ENCODE measurements around the gene ALG1L2.
"Not testable (repeated sequence)": the region's sequence is repeated elsewhere in the genome, so short reads cannot be mapped to it uniquely, and the experiment has no call there.

ALG1L2 gene

DNA sequence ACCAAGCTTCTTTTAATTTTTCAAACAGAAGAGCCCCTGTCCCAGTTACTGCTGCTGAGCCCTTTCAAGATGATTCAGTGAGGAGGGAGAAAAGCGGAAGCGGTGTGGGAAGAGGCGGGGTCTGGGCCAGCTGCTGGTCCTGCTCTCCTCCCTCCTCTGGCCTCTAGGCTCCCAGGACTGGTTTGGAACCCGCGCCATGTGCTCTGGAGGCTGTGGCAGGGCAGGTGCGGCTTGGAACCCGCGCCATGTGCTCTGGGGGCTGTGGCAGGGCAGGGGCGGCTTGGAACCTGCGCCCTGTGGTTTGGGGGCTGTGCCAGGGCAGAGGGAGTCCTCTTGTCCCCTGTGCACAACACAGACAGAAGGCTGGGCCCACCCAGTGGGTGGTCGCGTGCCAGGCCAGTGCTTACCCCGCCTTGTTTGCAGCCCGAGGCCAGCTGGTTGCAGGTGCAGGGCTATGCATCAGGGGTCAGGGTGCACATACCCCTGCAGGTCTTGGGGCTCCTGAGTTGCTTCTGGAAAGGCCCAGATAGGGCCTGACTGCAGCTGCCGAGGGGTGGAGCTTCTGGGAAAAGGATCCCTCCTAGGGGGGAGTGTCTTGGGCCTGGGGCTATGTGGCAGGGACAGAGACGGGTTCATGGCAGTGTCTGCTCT, 12.2 kb downstream of the ALG1L2 start:
- DNase-seq (ENCODE audit: low read depth): no peak

DNA sequence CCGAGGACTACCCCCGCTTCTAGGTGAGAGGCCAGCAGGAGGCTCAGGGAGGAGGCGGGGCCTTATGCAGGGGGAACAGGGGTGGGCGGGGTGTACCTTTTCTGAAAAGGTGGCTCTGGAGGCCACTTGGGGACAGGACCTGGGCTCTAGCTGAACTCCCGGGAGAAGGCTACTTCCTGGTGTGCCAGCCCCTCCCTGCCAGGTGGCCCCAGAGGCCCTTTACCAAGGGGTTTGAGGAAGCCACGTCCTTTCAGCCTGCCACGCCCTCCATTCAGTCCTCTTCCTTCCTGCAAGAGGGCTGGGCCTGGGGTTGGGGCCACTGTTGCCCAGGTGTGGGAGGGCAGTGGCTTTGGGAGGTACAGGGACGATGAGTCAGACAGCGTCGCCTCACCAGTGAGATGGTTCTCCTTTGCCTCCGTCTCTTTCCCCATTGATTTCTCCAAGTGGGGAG, 12.9 kb downstream of the ALG1L2 start:
- not testable (repeated sequence) for DNase-seq (ENCODE audit: low read depth)

DNA sequence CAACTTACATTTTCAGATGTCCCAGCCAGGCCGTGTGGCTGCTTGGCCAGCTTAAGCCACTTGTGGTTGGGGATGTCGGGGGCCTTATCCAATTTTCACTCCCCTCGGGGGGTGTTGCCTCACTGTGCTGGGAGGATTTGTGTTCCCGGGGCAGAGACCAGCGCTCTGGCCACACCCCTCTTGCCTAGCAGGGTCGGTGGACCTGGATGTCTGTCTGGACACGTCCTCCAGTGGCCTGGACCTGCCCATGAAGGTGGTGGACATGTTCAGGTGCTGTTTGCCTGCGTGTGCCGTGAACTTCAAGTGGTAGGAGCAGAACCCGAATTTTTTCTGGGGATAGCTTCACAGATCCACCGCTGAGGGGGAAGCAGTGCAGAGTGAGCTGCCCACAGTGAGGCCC, 14.2 kb downstream of the ALG1L2 start:
- DNase-seq (ENCODE audit: low read depth): not testable (repeated sequence)

DNA sequence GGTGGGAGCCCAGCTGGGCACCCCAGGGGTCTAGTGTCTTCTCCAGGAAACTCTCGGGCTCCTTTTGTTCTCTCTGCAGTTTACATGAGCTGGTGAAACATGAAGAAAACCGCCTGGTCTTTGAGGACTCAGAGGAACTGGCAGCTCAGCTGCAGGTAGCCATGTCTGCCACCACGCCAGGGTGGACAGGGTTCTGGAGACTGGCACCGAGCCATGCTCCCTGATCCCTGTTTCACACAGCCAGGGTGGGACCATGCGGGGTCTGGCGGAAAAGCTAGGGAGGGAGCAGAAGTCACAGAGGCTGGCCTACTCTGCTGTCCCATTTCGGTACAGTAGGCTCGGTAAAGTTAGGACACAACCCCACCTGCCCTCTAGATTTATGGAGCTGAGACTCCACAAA, 15.5 kb downstream of the ALG1L2 start:
- not testable (repeated sequence) for DNase-seq (ENCODE audit: low read depth)

DNA sequence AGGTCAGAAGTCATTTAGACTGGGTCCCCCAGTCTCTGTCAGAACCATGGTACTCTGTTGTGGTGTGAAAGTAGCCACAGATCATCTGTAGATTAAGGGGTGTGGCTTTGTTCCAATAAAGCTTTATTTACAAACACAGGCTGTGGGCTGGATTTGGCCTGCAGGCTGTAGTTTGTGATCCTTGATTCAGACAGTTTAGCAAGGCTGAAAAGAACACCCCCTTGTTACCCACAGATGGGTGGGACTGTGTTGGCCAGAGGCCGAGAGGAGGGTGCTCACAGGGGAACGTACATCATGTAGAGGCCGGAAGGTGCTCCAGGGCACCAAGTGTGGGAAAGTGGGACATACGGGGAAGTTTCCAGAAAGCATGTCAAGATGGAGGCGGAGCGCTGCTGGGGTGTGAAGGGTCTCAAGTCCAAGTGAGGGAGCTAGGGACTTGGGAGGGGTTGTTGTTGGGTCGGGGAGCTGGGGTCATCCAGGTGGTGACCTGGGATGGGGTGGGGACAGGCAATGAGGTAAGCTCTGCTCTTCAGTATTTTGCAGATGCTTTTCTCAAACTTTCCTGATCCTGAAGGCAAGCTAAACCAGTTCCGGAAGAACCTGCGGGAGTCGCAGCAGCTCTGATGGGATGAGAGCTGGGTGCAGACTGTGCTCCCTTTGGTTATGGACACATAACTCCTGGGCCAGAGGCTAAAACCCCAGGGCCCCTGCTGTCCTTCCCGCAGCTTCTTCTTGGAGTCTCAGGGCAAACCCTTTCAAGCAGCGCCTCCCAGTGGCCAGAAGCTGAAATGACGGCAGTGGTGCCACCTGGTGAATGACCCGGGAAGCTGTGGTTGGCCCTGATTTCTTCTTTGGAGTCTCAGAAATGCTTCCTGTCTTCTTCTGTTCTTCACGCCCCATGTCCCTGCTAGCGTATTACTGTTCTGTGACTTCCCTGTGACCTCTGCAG, 16.3 kb downstream of the ALG1L2 start:
- not testable (repeated sequence) for DNase-seq (ENCODE audit: low read depth)

DNA sequence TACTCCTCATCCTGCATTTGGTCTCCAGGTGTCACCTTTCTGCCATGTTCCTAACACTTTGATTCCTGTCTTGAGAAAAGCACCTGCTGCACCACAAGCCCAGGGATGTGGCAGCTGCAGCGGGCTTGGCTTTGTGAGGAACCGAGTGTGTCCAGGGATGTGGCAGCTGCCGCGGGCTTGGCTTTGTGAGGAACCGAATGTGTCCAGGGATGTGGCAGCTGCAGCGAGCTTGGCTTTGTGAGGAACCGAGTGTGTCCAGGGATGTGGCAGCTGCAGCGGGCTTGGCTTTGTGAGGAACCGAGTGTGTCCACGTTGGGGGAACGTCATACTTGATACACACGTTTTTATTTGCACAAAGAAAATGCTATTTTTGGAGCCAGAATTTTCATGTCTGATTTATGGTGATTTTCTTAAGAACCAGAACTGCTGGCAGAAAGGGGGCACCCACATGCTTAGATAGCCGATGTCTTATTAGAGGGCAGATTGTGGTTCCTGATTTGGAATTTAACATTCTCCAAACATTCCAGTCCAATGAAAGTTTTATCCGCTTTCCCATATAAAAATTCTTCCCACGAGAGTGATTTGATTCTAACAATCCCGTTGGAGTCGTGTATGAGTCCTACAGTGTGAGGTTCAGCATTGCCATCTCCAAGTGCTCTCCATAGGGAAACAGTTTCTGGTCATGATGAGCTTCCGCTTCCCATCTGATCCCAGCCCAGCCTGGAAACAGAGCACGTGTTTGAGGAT, 17.2 kb downstream of the ALG1L2 start:
- not testable (repeated sequence) for DNase-seq (ENCODE audit: low read depth)

DNA sequence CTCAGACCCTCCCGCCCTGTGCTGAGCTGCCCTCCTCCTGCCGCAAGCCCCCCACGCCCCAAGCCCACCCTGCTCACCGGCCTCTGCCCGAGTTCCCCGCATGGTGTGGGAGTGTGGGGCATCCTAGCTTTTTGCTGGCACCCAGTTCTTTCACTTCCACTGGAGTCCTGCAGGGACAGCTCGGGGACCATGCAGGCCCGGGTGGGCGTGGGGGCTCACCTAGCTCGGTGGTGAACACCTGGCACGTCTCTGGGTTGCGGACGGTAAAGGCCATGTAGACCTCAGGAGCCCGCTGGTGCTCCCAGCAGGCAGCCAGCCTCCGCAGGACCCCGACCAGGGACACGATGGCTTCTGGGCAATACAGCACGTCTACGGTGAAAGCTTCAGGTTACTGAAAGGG, 20.9 kb downstream of the ALG1L2 start:
- DNase-seq (ENCODE audit: low read depth): not testable (repeated sequence)

DNA sequence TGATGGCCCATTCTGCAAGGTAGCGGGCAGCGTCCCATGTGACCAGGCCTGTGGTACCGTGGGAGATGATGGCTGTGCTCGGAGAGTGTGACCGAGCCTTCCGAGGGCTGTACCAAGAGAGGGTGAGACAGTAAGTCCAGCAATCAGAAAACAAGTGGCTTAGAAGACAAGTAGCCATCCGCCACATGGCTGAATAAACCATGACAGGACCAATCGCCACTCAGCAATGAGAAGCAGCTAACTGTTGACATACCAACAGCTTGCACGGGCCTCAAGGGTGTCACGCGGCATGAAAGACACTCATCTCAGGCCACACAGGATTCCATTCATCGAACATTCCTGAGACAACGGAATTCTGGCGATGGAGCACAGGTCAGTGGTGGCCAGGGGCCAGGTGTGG, 22.6 kb downstream of the ALG1L2 start:
- DNase-seq (ENCODE audit: low read depth): not testable (repeated sequence)

DNA sequence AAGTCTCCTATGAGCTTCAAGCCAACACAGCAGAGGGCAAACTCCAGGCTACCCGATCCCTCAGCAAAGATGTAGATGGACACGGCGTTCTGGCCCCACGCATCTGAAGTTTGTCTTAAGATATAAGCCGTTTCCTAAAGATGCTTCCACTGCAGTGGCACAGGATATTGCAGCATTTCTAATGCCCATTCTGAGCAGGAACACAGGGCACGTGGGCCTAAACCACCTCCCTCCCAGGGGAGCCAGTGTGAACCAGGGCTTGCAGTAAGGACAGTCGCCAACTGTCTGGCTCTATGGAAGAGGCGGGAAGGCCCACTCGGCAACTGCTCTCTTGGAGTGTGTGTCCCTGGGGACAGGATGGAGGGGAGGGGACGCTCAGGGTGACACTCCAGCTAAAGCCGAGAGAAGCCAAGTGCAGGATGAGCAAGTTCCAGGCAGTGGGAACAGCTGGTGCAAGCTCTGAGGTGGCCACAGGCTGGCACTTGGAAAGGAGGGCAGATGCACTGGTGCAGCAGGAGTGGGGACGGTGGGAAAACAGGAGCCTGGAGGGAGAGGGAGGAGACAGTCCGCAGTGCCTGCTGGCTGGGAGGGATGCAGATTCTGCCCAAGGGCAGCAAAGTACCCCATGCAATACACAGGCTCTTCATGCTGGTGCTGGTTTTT, 25.8 kb downstream of the ALG1L2 start:
- DNase-seq (ENCODE audit: low read depth): not testable (repeated sequence)

DNA sequence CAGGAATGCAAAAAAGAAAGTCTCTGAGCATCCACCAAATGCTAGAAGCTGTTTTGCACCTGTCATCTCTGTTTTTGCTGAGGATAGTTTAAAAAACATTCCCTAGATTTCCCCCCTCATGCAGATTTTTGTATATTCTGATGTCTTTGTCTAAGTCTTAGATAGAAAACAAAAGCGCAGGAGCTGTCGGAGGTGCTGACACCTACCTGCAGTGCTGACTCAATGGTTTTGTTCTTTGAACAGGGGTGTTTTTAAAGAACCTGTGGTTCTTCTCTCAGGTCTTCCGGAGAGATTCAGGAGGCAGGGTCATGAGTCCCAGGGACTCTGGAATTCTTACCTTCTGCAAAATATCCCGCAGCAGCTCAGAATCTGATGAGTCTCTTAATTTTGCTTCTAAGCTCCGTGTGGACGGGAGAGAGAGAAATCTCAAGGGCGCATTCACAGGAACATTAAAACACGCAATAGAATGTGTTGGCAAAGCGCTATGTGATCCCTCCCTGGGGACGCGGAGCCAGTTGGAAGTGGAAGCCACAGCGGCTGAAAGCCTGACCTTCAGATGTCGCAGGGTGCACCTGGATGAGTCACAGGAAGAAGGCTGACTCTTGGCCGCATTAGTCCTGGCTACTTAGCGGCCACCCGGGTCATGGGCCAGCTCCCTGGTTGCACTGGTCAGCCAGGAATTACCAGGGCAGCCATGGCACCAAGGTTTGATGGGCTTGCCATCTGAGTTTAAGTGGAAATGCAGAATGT, 27.4 kb downstream of the ALG1L2 start:
- DNase-seq (ENCODE audit: low read depth): not testable (repeated sequence)

DNA sequence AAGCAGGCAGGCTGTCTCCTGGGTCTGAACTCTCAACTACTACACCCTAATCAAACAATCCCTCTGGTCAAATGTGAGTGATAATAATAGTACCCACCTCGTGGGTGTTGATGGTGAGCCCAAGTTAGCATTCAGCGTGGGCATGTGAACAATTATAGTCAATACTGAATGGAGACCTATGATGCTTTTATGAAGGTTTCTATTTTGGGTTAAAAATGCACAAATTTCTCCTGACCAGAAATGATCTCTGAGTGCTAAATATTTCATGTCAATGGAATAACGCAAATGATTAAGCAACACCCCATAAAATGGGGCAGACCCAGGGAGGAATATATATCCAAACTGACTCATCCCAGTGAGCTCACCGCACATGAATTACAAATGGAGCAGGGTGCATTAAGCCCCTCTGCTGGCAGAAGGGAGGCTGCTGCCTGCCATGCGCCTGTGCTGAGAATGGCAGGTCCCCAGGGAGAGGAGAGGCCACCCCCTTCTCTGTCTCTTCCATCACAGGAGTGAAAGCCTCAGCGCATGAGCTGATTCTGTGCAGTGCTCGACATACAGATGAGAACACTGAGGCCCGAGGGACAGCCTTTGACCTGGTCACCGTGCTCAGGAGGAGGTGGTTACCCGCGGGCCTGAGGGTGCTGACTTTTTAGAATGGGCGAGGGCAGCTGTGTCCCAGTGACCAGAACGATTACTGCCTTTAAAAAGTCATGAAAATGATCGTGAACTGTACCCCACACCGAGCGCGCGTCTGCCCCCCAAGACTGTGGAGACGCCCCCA, 28.9 kb downstream of the ALG1L2 start:
- DNase-seq (ENCODE audit: low read depth): not testable (repeated sequence)

DNA sequence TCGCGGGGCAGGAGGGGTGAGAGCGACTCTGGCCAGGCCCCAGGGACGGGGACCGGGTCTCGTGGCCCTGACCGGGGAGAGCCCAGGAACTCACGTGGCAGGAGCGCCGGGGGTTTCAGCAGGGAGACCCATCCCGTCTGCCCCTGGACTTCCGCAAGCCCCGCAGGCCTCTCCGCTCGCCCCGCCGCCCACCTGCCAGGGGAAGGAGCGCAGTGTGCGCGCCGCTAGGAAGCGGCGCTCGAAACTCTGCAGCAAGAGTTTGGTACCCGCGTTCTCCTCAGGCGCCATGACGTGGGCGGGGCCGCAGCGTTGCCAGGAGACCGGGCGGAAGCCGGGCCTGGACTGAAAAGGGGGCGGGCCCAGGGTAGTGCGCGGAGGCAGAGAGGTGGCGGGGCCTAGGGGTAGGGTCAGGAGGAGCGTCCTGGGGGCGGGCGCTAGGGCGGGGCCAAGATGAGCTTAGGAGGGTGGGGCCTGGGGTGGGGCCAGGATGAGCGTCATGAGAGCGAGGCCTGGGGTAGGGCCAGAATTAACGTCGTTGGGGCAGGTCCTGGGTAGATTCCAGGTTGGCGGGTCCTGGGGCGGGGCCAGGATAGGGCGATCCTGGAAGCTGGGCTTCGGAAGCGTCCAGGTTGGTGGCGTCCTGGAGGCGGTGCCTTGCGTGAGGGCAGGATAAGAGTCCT, 29.7 kb downstream of the ALG1L2 start:
- peak; percentile 98 for DNase-seq (ENCODE audit: low read depth)

DNA sequence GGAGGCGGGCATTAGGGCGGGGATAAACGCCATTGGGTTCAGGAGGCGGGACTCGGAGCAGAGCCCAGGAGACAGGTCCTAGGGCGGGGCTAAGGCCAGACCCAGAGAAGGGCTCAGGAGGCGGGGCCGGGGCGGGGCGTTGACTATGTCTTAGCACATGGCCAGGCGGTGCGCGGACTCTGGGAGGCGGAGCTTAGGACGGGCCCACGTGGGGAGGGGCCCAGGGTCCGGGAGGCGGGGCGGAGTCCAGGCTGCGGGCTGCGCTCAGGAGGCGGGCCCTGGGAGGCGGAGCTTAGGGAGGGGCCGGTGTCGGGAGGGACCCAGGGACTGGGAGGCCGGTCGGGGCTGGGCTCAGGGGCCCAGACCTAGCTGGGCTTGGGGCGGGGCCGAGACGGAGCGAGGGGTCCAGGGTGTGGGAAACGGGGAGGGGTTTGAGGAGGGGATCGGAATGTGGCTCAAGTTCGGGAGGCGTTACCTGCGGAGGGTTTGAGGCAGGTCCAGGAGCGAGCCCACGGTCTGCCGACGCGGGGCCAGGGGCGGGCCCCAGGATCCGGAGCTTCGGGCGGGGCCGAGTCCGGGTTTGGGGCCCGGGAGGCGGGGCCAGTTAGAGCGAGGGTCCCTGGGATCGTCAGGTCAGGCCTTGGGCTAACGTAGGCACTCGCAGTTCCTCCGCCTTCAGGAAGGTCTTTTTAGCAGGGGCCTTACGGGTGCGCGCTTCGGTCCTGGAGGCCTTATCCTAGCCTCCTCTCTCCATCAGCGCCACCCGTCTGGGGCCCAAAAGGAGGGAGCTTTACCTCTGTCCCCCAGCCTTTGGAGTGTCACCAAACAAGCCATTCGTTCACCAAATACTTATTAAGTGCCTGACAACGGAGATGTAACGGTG, 30.5 kb downstream of the ALG1L2 start:
- DNase-seq (ENCODE audit: low read depth): peak; percentile 98

DNA sequence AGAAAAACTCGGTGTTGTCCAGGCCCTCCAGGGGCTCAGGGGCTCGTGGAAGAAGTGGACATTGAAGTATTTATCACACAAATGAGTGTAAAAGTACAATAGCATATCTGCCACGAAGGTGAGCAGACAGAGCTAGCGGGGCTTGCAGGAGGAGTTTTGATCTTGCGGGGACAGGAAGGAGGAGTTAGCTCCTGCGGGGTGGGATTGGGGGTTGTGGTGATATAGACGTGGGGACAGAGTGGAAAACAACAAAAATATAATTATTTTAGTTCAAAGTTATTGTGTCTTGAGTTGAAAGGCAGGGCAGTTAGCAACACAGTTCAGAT, 31.1 kb downstream of the ALG1L2 start:
- not testable (repeated sequence) for DNase-seq (ENCODE audit: low read depth)

DNA sequence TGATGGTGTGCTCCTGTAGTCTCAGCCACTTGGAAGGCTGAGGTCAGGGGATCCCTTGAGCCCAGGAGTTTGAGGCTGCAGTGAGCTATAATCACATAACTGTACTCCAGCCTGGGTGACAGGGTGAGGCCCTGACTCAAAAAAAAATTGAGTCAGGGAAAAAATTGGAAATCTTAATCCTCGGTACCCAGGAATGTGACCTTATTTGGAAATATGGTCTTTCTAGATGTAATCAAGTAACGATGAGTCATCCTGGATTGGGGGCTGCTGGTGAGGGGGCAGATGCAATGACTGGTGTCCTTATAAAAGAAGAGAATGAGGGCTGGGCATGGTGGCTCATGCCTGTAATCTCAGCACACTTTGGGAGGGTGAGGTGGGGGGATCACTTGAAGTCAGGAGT, 33.8 kb downstream of the ALG1L2 start:
- DNase-seq (ENCODE audit: low read depth): not testable (repeated sequence)

DNA sequence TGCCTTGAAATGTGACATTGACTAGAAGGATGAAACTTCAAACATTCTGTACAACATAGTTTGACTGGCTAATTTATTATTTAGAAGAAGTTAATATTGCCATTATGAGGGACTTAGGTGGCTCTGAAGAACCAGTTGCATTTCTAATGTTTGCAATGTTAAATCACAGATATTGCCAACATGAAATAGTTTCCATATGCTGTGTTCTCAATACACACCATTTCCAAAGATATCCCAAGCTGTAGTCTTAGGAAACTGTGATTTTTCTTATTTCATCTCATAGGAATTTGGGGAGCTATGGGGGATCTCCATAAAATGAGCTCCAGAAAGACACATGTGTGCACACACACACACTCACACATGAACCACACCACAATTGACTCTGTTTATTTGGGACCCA, 36.3 kb downstream of the ALG1L2 start:
- no peak for DNase-seq (ENCODE audit: low read depth)

DNA sequence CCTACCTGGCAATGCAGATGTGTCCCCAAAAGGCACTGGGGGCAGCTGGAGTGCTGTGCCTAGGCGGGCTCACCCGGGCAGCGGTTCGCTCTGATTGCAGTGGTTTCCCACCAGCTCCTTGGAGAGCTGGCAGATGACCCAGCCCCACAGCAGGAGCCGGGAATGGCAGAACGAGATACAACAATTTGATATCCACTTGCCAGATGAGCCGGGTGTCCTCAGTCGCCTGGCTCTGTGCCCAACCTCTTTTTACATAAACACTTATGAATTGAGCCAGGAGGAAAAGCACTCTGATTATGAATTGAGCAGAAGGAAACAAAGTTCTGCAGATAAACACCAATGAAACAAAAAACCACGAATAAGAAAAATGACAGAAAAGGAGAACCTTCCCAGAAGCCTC, 38.2 kb downstream of the ALG1L2 start:
- DNase-seq (ENCODE audit: low read depth): not testable (repeated sequence)

DNA sequence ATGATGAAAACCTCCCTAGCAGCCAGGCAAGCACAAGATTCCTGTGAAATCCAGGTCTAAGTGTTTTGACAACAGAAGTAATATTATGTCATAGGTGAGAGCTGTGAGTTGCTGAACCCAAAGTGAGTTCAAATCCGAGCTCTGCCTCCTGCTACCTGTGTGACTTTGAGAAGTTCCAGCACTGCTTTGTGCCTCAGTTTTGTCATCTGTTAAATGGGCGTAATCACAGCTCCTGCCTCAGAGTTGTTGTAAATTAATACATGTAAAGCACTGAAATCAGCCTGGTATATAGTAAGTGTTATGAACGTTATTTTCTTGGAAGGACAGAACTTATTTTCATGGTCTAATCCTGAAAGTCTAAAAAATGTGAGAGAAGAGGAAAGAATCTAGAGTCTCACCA, 38.7 kb downstream of the ALG1L2 start:
- DNase-seq (ENCODE audit: low read depth): not testable (repeated sequence)
